Panc1 (cell line): ENCODE results near the gene CERT1. TPM values are rescaled to one million over a fixed set of nuclear protein-coding genes. Genes with fewer than 3 reads are reported as not detected.

ENCODE experiments used
- ATAC-seq: fragments of 200-7000 bp; cut with Tn5 transposase; 2 replicates; pipeline ENCODE4 v1.9.1; 2020; ENCODE audit warnings: mild to moderate bottlenecking, moderate library complexity
- BruUV-seq: library from RNA; stranded (reverse); fragments of 400-500 nt; replicated peaks from 2 replicates; lab custom pipeline; 2021; lab: Mats Ljungman, UMichigan
- CTCF ChIA-PET: fragments of 300-600 bp; sonication (Branson Sonifier 250); formaldehyde crosslinking; loops from one replicate; lab custom pipeline; 2022; ENCODE audit warnings: antibody characterized with exemption; lab: Charles Lee
- POLR2A ChIA-PET: fragments of 300-600 bp; sonication (Branson Sonifier 250); formaldehyde crosslinking; loops from one replicate; lab custom pipeline; 2022; ENCODE audit warnings: antibody characterized with exemption; lab: Charles Lee
- DNase-seq: peaks from one replicate; pipeline ENCODE4 v3.0.0-alpha.2; 2010; ENCODE audit warnings: low read depth, low spot score
- H3K27ac ChIP-seq: 2 replicates; pipeline ENCODE4 v1.5.1; 2011; ENCODE audit warnings: mild to moderate bottlenecking, low read length, inconsistent platforms
- H3K27me3 ChIP-seq: fragments of 200-500 bp; sonication (Bioruptor generic); 2 replicates; pipeline ENCODE4 v1.6.0; 2014; ENCODE audit warnings: low read length, inconsistent platforms; ENCODE audit not compliant: control insufficient read depth, insufficient read depth
- H3K36me3 ChIP-seq: fragments of 200-500 bp; sonication (Bioruptor generic); 2 replicates; pipeline ENCODE4 v1.5.1; 2014; ENCODE audit warnings: inconsistent platforms, mild to moderate bottlenecking, low read length, moderate library complexity; ENCODE audit not compliant: control insufficient read depth, insufficient read depth
- H3K4me1 ChIP-seq: 2 replicates; pipeline ENCODE4 v1.5.1; 2011; ENCODE audit warnings: inconsistent platforms, mild to moderate bottlenecking, low read length, moderate library complexity; ENCODE audit not compliant: control insufficient read depth, insufficient read depth
- H3K4me3 ChIP-seq, 2 experiments: 2 replicates each; pipeline ENCODE4 v1.5.1; 2011 to 2012; ENCODE audit warnings: low read depth in 2 of 2, low read length in 2 of 2, mild to moderate bottlenecking in 2 of 2, inconsistent platforms in 1 of 2, moderate library complexity in 1 of 2
- H3K9me3 ChIP-seq: fragments of 200-500 bp; sonication (Bioruptor generic); 2 replicates; pipeline ENCODE4 v1.5.1; 2014; ENCODE audit warnings: low read depth, mild to moderate bottlenecking, inconsistent platforms, low read length, moderate library complexity; ENCODE audit not compliant: control insufficient read depth, insufficient read depth
- POLR2AphosphoS5 ChIP-seq: IDR thresholded peaks from 2 replicates; pipeline ENCODE4 v1.6.1; 2012; ENCODE audit warnings: mild to moderate bottlenecking, low read depth, low read length, moderate library complexity
- SIN3A ChIP-seq: IDR thresholded peaks from 2 replicates; pipeline ENCODE4 v1.6.1; 2012; ENCODE audit warnings: low read depth, mild to moderate bottlenecking, low read length, moderate library complexity, borderline replicate concordance; ENCODE audit not compliant: insufficient read depth
- TCF7L2 ChIP-seq: IDR thresholded peaks from 2 replicates; pipeline ENCODE4 v1.6.1; 2011; ENCODE audit warnings: mild to moderate bottlenecking, low read depth, low read length, inconsistent platforms
- in situ Hi-C: cut with HindIII; loops from 2 replicates; pipeline ENCODE4 v1.10.0; 2016; ENCODE audit warnings: low sequenced_read_pairs, low pct_unique_long_range_greater_than_20kb
- intact Hi-C: fragments of 100-400 bp; cut with micrococcal nuclease; formaldehyde crosslinking; loops from one replicate; pipeline ENCODE4 v1.10.0; 2022; ENCODE audit not compliant: unreplicated experiment
- total RNA-seq: library from RNA; stranded (reverse); gene quantifications from one replicate; pipeline ENCODE4 v1.2.1, GENCODE V29; 2021; ENCODE audit not compliant: unreplicated experiment
- TF ChIP-seq, protein P1 (sequence below): fragments of 450-650 bp; IDR thresholded peaks from 2 replicates; pipeline ENCODE4 v1.5.1; 2017; ENCODE audit warnings: mild to moderate bottlenecking
- TF ChIP-seq, protein P2 (sequence below), 2 experiments: IDR thresholded peaks; 2 replicates each; pipeline ENCODE4 v1.6.1; 2011 to 2012; ENCODE audit warnings: low read depth in 2 of 2, control low read depth in 1 of 2, low read length in 1 of 2, mild to moderate bottlenecking in 1 of 2, moderate library complexity in 1 of 2; ENCODE audit not compliant: insufficient read depth in 1 of 2

Gene CERT1
- total RNA-seq, 1 experiment from 2014 or later: 26.7 TPM

DNA sequence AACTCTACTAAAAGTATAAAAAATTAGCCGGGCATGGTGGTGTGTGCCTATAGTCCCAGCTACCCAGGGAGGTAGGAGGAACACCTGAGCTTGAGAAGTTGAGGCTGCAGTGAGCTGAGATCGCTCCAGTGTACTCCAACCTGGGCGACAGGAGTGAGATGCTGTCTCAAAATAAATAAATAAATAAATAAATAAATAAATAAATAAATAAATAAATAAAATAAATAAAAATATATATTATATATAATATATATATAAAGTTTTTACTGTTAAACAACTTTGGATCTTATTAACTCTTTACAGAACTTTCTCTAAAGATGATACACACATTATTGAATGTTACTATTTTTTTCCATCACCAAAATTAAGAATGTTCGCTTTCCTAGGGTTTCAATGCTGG is 136.0 kb downstream of the CERT1 start:
- intact Hi-C loops (no loop called here), in situ Hi-C loops (no loop called here)
- no peaks in the 10 kb centered on the region for H3K36me3 ChIP-seq
- ChIA-PET CTCF (interaction anchor here (0.6 kb wide), 1 partner anchor 834 kb away, joined by 3 read pairs; no protein-coding TSS in a partner anchor), POLR2A (interaction anchor here (0.6 kb wide), 1 partner anchor 129 kb away, joined by 3 read pairs; no protein-coding TSS in a partner anchor)
- H3K4me1 ChIP-seq: no peaks in the 10 kb centered on the region
- no peaks in the 10 kb centered on the region for H3K27me3 ChIP-seq
- DNase-seq (no peak), ATAC-seq (no peak)
- no peak overlapping the region for H3K27ac ChIP-seq
- no peaks in the 10 kb centered on the region for H3K9me3 ChIP-seq
- BruUV-seq: no TSS peak
- TF ChIP-seq, protein P1, sequence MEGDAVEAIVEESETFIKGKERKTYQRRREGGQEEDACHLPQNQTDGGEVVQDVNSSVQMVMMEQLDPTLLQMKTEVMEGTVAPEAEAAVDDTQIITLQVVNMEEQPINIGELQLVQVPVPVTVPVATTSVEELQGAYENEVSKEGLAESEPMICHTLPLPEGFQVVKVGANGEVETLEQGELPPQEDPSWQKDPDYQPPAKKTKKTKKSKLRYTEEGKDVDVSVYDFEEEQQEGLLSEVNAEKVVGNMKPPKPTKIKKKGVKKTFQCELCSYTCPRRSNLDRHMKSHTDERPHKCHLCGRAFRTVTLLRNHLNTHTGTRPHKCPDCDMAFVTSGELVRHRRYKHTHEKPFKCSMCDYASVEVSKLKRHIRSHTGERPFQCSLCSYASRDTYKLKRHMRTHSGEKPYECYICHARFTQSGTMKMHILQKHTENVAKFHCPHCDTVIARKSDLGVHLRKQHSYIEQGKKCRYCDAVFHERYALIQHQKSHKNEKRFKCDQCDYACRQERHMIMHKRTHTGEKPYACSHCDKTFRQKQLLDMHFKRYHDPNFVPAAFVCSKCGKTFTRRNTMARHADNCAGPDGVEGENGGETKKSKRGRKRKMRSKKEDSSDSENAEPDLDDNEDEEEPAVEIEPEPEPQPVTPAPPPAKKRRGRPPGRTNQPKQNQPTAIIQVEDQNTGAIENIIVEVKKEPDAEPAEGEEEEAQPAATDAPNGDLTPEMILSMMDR: no peak
- TF ChIP-seq, protein P2, sequence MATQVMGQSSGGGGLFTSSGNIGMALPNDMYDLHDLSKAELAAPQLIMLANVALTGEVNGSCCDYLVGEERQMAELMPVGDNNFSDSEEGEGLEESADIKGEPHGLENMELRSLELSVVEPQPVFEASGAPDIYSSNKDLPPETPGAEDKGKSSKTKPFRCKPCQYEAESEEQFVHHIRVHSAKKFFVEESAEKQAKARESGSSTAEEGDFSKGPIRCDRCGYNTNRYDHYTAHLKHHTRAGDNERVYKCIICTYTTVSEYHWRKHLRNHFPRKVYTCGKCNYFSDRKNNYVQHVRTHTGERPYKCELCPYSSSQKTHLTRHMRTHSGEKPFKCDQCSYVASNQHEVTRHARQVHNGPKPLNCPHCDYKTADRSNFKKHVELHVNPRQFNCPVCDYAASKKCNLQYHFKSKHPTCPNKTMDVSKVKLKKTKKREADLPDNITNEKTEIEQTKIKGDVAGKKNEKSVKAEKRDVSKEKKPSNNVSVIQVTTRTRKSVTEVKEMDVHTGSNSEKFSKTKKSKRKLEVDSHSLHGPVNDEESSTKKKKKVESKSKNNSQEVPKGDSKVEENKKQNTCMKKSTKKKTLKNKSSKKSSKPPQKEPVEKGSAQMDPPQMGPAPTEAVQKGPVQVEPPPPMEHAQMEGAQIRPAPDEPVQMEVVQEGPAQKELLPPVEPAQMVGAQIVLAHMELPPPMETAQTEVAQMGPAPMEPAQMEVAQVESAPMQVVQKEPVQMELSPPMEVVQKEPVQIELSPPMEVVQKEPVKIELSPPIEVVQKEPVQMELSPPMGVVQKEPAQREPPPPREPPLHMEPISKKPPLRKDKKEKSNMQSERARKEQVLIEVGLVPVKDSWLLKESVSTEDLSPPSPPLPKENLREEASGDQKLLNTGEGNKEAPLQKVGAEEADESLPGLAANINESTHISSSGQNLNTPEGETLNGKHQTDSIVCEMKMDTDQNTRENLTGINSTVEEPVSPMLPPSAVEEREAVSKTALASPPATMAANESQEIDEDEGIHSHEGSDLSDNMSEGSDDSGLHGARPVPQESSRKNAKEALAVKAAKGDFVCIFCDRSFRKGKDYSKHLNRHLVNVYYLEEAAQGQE (IDR thresholded peaks at IDR 0.05; ENCODE audit: insufficient read depth in 1 of 2, low read depth in 2 of 2, low read length in 1 of 2): no peak
- no peak for TF ChIP-seq TCF7L2
- no peak for TF ChIP-seq SIN3A
- no peak for TF ChIP-seq POLR2AphosphoS5
- H3K4me3 ChIP-seq: no peak overlapping the region

DNA sequence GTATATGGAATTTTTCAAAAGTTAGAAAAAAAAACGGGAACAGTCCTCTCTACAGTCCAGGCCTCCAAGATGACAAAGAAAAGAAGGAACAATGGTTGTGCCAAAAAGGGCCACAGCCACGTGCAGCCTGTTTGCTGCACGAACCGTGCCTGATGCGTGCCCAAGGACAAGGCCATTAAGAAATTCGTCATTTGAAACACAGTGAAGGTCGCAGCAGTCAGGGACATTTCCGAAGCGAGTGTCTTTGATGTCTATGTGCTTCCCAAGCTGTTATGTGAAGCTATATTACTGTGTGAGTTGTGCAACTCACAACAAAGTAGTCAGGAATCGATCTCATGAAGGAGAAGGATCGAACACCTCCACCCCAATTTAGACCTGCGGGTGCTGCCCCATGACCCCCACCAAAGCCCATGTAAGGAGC is 137.0 kb downstream of the CERT1 start:
- CTCF ChIA-PET: no interaction called here
- POLR2A ChIA-PET: no interaction called here
- ATAC-seq: no peak

More for the DNA sequence above, 137.0 kb downstream of the CERT1 start:
- Histone ChIP-seq H3K27ac (no peak overlapping the region), H3K4me1 (no peaks in the 10 kb centered on the region), H3K27me3 (no peaks in the 10 kb centered on the region), H3K4me3 (no peak overlapping the region), H3K9me3 (no peaks in the 10 kb centered on the region), H3K36me3 (no peaks in the 10 kb centered on the region)
- no peak for DNase-seq
- in situ Hi-C loops (no loop called here), intact Hi-C loops (no loop called here)
- TF ChIP-seq TCF7L2: no peak
- TF ChIP-seq POLR2AphosphoS5: no peak
- no peak for TF ChIP-seq SIN3A
- TF ChIP-seq, protein P2 (IDR thresholded peaks at IDR 0.05; ENCODE audit: insufficient read depth in 1 of 2, low read depth in 2 of 2, low read length in 1 of 2): no peak
- TF ChIP-seq, protein P1: no peak
- no TSS peak for BruUV-seq
